CD14-positive monocyte (primary cell): Measurements from ENCODE around the gene APBA2. TPM values are rescaled to one million over a fixed set of nuclear protein-coding genes. Genes with fewer than 3 reads are reported as not detected.

ENCODE experiments used
- DNase-seq, 3 donors: peaks; one replicate each; pipeline ENCODE4 v3.0.0-alpha.2; 2011 to 2022
- H2AFZ ChIP-seq: 2 replicates; pipeline ENCODE4 v1.6.0; 2012; ENCODE audit warnings: mild to moderate bottlenecking, low read depth, low read length, inconsistent platforms; ENCODE audit not compliant: insufficient read depth, poor library complexity, severe bottlenecking
- H3K27ac ChIP-seq, 2 donors: 1 replicate in 1 of 2; 2 replicates in 1 of 2; pipeline ENCODE4 v1.5.1; 2012 to 2013; ENCODE audit warnings: low read length in 2 of 2, control low read depth in 1 of 2, inconsistent platforms in 1 of 2, low read depth in 1 of 2, mild to moderate bottlenecking in 1 of 2
- H3K27me3 ChIP-seq, 2 donors: one replicate each; pipeline versions ENCODE4 v1.6.0 to v1.6.1; 2011 to 2013; ENCODE audit warnings: low read length in 2 of 2; ENCODE audit not compliant: control insufficient read depth in 2 of 2, insufficient read depth in 2 of 2
- H3K36me3 ChIP-seq, 2 donors: replicated peaks in 1 of 2; 1 replicate in 1 of 2; 2 replicates in 1 of 2; pipeline versions ENCODE4 v1.5.1 to v1.6.1; 2012 to 2013; ENCODE audit warnings: low read length in 2 of 2, control low read depth in 1 of 2, inconsistent platforms in 1 of 2, mild to moderate bottlenecking in 1 of 2; ENCODE audit not compliant: insufficient read depth in 2 of 2, control insufficient read depth in 1 of 2
- H3K4me1 ChIP-seq, 2 donors: 1 replicate in 1 of 2; 2 replicates in 1 of 2; pipeline versions ENCODE4 v1.5.1 to v1.6.1; 2012 to 2013; ENCODE audit warnings: low read length in 2 of 2, control low read depth in 1 of 2, inconsistent platforms in 1 of 2, mild to moderate bottlenecking in 1 of 2, moderate library complexity in 1 of 2; ENCODE audit not compliant: insufficient read depth in 2 of 2, control insufficient read depth in 1 of 2
- H3K4me2 ChIP-seq: replicated peaks from 2 replicates; pipeline ENCODE3; 2012; ENCODE audit warnings: low read length, moderate library complexity, mild to moderate bottlenecking; ENCODE audit not compliant: poor library complexity, severe bottlenecking; ENCODE audit errors: extremely low read depth
- H3K4me3 ChIP-seq, 3 experiments: fragments of 200-600 bp in 1 of 3; sonication (generic) in 1 of 3; replicated peaks in 1 of 3; 1 replicate in 2 of 3; 2 replicates in 1 of 3; pipeline ENCODE4 v1.5.1; 2011 to 2013; ENCODE audit warnings: low read length in 3 of 3, mild to moderate bottlenecking in 3 of 3, control low read depth in 2 of 3, low read depth in 2 of 3, inconsistent platforms in 1 of 3, moderate library complexity in 1 of 3
- H3K79me2 ChIP-seq: 2 replicates; pipeline ENCODE4 v1.6.0; 2012; ENCODE audit warnings: mild to moderate bottlenecking, control low read depth, inconsistent platforms, low read length, moderate library complexity; ENCODE audit not compliant: insufficient read depth
- H3K9ac ChIP-seq: 2 replicates; pipeline ENCODE4 v1.6.0; 2017; ENCODE audit warnings: low read length, mild to moderate bottlenecking; ENCODE audit not compliant: insufficient read depth, poor library complexity, severe bottlenecking
- H3K9me3 ChIP-seq, 2 donors: replicated peaks in 1 of 2; 1 replicate in 1 of 2; 2 replicates in 1 of 2; pipeline versions ENCODE4 v1.5.1 to v1.6.1; 2012 to 2013; ENCODE audit warnings: low read length in 2 of 2, control low read depth in 1 of 2; ENCODE audit not compliant: control insufficient read depth in 1 of 2, insufficient read depth in 1 of 2
- H4K20me1 ChIP-seq: 2 replicates; pipeline ENCODE4 v1.6.0; 2012; ENCODE audit warnings: mild to moderate bottlenecking, low read length, control low read depth, moderate library complexity; ENCODE audit not compliant: insufficient read depth
- H3K27ac Mint-ChIP-seq, 7 donors: one replicate each; pipeline ENCODE4 v1.8.0; 2020; ENCODE audit warnings: mild to moderate bottlenecking in 7 of 7, mixed read lengths in 7 of 7, moderate library complexity in 6 of 7, inconsistent platforms in 2 of 7
- H3K27me3 Mint-ChIP-seq, 3 donors: one replicate each; pipeline ENCODE4 v1.8.0; 2021 to 2022; ENCODE audit warnings: low read depth in 3 of 3, mild to moderate bottlenecking in 3 of 3, mixed read lengths in 3 of 3, moderate library complexity in 3 of 3, inconsistent platforms in 1 of 3
- H3K36me3 Mint-ChIP-seq, 2 donors: one replicate each; pipeline ENCODE4 v1.8.0; 2020; ENCODE audit warnings: mixed read lengths in 2 of 2, inconsistent platforms in 1 of 2, mild to moderate bottlenecking in 1 of 2
- H3K4me1 Mint-ChIP-seq: one replicate; pipeline ENCODE4 v1.8.0; 2020; ENCODE audit warnings: mild to moderate bottlenecking, mixed read lengths
- H3K4me3 Mint-ChIP-seq, 2 donors: one replicate each; pipeline ENCODE4 v1.8.0; 2020; ENCODE audit warnings: mild to moderate bottlenecking in 2 of 2, mixed read lengths in 2 of 2, moderate library complexity in 1 of 2
- H3K9me3 Mint-ChIP-seq, 7 donors: one replicate each; pipeline ENCODE4 v1.8.0; 2020 to 2022; ENCODE audit warnings: mixed read lengths in 7 of 7, mild to moderate bottlenecking in 6 of 7, moderate library complexity in 6 of 7, inconsistent platforms in 2 of 7
- WGBS: methylation state at CpG from one replicate; pipeline ENCODE4 v1.1.5; 2013; ENCODE audit warnings: missing lambda C conversion rate; ENCODE audit not compliant: insufficient coverage; 5-methylcytosine and 5-hydroxymethylcytosine counted together
- intact Hi-C, 2 donors: fragments of 100-400 bp; cut with micrococcal nuclease; formaldehyde crosslinking; loops; one replicate each; pipeline versions ENCODE4 v1.15.0 to v1.15.1; 2023
- polyA plus RNA-seq, 3 donors: library from polyadenylated mRNA; depleted of rRNA in 1 of 3; unstranded in 2 of 3; stranded (reverse) in 1 of 3; fragments of 300-500 nt in 2 of 3; fragments of >200 nt in 1 of 3; fragmentation: Illumina TruSeq in 2 of 3; gene quantifications; 1 replicate in 2 of 3; 2 replicates in 1 of 3; pipeline ENCODE4 v1.2.3, GENCODE V29; 2012 to 2021
- TF ChIP-seq, protein P1 (sequence below): fragments of 200-600 bp; IDR thresholded peaks from one replicate; pipeline ENCODE4 v1.8.0; 2022; ENCODE audit warnings: antibody characterized with exemption, mild to moderate bottlenecking

The APBA2 gene
- polyA plus RNA-seq, 3 donors, result 0.30 TPM; not detected in 2

DNA sequence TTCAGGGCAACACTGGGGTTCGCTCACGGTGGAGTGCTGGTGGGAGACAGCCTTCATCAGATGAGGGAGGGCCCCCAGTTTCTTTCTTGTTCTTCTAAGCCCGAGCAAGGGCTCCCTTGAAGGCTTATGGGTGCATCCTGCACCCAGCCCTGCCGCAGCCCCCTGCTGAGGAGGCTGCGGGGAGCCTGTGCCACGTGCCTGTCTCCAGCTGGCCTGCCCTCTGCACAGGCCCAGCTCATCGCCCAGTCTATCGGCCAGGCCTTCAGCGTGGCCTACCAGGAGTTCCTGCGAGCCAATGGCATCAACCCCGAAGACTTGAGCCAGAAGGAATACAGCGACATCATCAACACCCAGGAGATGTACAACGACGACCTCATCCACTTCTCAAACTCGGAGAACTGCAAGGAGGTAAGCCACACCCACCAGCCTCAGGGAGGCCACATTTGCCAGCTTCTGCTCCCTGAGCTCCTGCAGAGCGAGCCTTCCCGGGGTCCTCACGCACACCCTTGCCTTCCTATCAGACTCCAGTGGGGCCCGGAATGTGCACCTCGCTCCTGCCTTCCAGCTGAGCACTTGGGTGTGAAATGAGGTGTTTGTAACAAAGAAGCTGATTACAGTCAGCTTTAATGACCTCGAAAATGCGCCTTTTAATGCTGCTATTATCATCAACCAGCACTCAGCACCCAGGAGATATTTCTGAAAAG, 219.5 kb downstream of the APBA2 start:
- Histone ChIP-seq H3K9me3 (no peaks in the 10 kb centered on the region), H3K27ac (no peak overlapping the region), H3K9ac (no peak overlapping the region), H3K4me2 (no peak overlapping the region), H2AFZ (no peak overlapping the region), H3K36me3 (no peaks in the 10 kb centered on the region), H3K79me2 (no peaks in the 10 kb centered on the region), H3K27me3 (no peaks in the 10 kb centered on the region), H3K4me1 (peaks cover 3 to 6% of the 10 kb centered on the region in 2 donors), H3K4me3 (no peak overlapping the region), H4K20me1 (no peaks in the 10 kb centered on the region)
- WGBS, result 92% methylated on average over 14 of the region's 22 CpGs
- H3K36me3 Mint-ChIP-seq, result no peaks in the 10 kb centered on the region
- TF ChIP-seq, protein P1, sequence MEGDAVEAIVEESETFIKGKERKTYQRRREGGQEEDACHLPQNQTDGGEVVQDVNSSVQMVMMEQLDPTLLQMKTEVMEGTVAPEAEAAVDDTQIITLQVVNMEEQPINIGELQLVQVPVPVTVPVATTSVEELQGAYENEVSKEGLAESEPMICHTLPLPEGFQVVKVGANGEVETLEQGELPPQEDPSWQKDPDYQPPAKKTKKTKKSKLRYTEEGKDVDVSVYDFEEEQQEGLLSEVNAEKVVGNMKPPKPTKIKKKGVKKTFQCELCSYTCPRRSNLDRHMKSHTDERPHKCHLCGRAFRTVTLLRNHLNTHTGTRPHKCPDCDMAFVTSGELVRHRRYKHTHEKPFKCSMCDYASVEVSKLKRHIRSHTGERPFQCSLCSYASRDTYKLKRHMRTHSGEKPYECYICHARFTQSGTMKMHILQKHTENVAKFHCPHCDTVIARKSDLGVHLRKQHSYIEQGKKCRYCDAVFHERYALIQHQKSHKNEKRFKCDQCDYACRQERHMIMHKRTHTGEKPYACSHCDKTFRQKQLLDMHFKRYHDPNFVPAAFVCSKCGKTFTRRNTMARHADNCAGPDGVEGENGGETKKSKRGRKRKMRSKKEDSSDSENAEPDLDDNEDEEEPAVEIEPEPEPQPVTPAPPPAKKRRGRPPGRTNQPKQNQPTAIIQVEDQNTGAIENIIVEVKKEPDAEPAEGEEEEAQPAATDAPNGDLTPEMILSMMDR, result no peak
- H3K4me3 Mint-ChIP-seq, result no peak overlapping the region
- peaks cover 1% of the 10 kb centered on the region for H3K4me1 Mint-ChIP-seq
- H3K9me3 Mint-ChIP-seq, result no peaks in the 10 kb centered on the region
- H3K27ac Mint-ChIP-seq, result no peak overlapping the region
- peaks cover 7 to 8% (median 7%) of the 10 kb centered on the region in 3 donors for H3K27me3 Mint-ChIP-seq
- intact Hi-C loops, result no loop called here
- DNase-seq, result no peak

DNA sequence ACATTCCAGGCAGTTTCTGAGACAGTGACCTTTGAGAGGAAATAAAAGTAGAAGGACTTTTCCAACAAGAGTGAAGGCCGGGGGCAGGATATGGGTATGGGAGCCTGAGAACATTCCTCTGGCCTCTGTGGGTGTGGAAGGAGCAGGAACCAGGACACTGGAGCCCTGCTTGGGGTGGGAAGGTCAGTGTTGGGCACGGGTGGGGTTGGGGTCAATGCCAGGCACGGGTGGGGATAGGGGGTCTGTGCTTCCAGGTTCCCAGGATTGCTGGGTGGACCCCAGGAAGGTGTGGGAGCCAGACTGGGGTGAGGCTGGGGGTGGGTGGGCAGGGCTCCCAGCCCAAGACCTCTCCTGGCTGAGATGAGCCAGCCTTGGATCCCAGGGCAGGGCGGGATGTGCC, 220.3 kb downstream of the APBA2 start:
- no peak for DNase-seq
- no peak overlapping the region for H3K27ac Mint-ChIP-seq

More for the DNA sequence above, 220.3 kb downstream of the APBA2 start:
- intact Hi-C loops, result no loop called here
- Histone ChIP-seq H3K27ac (no peak overlapping the region), H3K4me2 (no peak overlapping the region), H3K79me2 (no peaks in the 10 kb centered on the region), H2AFZ (no peak overlapping the region), H3K27me3 (no peaks in the 10 kb centered on the region), H3K9me3 (no peaks in the 10 kb centered on the region), H4K20me1 (no peaks in the 10 kb centered on the region), H3K4me1 (peaks cover 3 to 6% of the 10 kb centered on the region in 2 donors), H3K9ac (no peak overlapping the region), H3K36me3 (no peaks in the 10 kb centered on the region), H3K4me3 (no peak overlapping the region)
- TF ChIP-seq, protein P1, result no peak
- WGBS, result 89% methylated on average over 2 of the region's 4 CpGs
- no peaks in the 10 kb centered on the region for H3K9me3 Mint-ChIP-seq
- no peaks in the 10 kb centered on the region for H3K36me3 Mint-ChIP-seq
- H3K27me3 Mint-ChIP-seq, result peaks cover 7 to 9% (median 8%) of the 10 kb centered on the region in 3 donors
- peaks cover 1% of the 10 kb centered on the region for H3K4me1 Mint-ChIP-seq
- no peak overlapping the region for H3K4me3 Mint-ChIP-seq
